Stimulated activated CD8-positive, alpha-beta memory T cell treated with anti-CD3 and anti-CD28 coated beads, Interleukin-15, amount 100 ng/mL, for 4 hours (primary cell): ENCODE results near the gene ILK.

Experiments used
- DNase-seq, 2 donors: peaks; one replicate each; pipeline ENCODE4 v3.0.0-alpha.2; 2020; ENCODE audit warnings: low read depth in 2 of 2

Gene ILK

DNA sequence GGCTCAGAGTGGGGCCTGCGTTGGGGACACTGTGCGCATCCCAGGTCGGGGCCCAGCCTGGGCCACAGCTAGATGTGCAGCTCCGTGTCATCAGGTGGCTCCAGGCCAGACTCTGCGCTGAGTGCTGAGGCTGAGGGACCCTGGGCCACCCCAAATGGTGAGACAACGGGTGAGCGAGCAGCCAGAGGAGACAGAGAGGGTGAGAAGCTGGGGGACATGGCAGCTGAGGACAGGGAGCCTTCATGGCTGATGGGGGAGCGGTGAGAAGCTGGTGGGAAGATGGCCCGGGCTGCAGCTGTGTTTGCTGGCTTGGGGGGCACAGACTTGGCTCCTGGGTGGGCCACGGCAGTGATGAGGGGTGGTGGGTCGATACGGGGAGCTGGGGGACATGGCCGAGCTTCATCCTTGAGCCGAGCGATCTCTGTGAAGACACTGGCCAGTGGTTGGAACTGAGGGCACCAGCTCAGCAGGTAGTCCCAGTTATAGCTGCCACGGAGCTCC, 18.2 kb downstream of the ILK start:
- DNase-seq: no peak

DNA sequence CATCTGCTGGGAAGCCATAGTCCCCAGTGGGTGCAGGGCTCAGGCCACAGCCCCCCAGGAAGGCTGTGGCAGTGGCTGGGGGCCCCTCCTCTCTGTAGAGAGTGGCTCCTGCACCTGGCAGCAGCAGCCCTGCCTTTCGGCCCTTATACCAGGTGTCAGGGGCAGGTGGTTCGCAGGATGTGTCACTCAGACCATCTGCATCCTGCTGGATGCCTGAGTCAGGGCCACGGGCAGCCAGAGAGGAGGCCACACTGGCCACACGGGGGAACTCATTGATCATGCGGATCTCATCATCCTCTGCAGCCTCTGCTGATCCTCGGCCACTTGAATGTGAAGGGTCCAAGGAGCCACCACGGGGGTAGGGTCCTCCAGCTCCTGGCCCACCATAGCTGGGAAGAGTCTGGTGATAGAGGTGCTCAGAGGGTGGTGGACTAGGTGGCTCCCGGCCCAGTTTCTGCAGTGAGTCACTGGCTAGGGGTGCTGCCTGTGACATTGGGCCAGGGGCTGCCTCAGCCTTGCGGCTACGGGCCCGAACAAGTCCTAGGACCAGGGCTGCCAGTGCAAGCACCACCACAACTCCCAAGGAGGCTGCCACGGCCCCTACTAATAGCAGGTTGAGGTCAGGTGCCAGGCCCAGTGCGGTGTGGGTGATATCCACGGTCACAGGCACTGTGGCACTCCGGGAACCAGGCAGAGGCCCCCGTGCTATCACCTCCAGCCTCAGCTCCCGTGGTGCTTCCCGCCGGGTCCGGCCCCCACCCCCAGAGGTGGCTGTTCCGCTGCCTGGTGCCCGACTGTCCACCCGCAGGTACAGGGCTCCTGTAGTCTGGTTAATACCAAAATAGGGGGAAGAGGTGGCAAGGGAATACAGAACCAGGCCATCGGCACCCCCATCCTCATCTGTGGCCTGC, 18.9 kb downstream of the ILK start:
- DNase-seq: no peak

DNA sequence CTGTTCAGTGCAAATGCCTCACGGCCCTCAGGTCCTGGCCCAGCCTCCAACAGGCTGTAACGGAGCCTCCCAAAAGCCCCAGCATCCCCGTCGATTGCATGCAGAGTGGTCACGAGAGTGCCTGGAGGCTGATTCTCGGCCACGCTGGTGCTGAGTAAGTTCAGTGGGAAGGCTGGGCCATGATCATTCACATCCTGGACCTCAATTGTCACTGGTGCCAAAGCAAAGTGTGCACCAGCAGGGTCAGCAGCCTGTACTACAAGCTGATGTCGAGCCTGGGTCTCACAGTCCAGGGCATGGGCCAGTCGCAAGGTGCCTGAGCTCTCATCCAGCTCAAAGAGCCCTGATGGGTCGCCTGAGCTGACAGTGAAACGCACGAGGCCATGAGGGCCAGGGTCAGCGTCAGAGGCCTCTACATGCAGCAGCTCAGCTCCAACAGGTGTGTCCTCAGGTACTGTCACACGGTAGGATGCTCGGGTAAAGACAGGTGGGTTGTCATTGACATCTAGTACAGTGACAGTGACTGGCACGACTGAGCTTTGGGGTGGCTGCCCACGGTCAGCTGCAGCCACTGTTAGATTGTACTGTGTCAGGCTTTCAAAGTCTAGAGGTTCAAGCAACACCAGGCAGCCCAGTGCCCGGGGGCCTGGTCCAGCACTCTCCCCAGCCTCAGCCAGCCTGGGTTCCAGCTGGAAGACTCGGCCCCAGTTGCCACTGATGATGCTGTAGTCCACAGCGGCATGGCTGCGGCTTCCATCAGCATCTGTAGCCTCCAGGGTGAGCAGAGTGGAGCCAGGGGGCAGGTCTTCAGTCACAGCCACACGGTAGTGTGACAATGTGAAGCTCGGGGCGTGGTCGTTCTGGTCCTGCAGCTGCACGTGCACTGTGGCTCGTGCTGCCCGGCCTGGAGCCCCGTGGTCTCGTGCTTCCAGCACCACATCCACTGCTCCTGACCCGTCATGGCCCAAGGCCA, 20.1 kb downstream of the ILK start:
- no peak for DNase-seq

DNA sequence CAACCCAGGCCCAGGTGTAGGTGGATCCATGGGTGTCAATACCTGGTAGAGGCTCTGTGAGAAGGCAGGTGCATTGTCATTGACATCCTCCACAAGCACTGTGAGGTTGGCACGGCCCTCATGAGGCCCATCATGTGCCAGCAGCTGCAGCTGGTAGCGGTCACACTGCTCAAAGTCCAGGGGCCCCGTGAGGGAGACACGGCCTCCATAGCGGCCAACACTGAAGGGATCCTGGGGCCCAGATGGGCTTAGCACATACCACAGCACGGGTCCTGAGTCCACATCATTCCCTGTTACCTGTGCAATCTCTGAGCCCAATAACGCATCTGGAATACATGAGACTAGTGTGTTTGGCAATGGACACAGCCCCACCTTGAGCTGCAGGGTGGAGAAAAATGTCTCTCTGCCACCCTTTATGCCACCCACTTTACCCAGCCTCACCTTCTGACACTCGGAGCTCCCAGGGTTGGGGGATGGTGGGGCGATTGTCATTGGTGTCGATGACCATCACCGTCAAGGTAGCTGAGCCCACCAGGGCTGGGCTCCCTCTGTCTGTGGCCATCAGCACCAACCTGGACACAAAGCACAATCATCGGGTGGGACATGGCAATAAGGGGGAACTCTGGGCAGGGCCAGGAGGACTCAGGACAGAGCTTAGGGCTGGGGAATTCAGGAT, 21.7 kb downstream of the ILK start:
- DNase-seq: no peak

DNA sequence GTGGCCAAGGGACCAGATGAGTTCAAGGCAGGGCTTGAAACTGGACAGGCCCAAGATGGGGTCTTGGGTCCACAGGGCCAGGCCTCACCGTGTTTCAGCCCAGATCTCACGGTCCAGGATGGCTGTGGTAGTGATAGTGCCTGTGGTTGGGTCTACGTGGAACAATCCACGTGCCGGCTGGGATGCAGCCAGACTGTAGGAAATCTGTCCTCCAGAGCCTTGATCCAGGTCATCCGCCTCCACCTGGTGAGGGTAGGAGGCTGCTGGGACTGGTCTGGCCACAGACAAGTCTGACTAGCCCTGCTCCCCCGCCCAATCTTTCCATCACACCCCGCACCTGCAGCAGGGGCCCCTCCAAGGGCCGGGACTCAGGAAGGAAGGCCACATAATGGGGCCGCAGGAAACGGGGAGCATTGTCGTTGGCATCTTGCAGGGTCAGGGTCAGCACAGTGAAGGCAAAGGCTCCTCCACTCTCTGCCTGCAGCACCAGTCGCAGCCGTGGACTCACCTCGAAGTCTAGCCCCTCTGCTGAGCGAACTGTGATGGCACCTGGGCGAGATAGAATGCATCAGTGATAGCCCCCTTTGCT, 22.4 kb downstream of the ILK start:
- DNase-seq: no peak

DNA sequence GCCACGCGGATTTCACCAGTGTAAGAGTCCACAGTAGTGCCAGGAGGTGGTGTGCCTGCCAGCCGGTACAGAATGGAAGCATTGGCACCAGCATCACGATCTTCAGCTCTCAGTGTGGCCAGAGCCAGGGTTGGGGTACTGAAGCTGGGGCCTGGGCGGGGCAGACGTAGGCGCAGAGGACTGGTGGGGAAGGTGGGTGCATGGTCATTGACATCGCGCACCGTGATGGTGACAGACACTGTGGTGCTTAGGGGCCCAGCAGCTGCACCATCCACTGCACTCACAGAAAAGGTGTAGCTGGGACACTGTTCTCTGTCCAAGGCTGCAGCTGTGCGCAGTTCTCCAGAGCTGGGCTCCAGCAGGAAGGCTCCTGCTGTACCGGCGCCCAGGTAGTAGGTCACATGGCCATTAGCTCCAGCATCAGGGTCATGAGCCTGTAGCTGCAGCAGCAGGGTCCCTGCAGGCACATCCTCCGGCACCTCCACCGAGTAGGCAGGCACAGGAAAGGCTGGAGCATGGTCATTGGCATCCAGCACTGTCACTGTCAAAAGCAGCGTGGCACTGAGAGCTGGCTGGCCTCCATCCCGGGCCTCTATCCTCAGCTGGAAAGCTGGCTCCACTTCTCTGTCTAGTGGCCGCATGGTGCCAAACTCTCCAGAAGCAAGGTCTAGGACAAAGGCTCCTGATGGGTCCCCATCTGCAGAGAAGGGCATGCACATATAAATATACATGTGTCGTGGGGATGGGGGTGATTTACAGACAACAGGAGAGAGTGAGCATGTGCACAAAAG, 23.6 kb downstream of the ILK start:
- DNase-seq: no peak

DNA sequence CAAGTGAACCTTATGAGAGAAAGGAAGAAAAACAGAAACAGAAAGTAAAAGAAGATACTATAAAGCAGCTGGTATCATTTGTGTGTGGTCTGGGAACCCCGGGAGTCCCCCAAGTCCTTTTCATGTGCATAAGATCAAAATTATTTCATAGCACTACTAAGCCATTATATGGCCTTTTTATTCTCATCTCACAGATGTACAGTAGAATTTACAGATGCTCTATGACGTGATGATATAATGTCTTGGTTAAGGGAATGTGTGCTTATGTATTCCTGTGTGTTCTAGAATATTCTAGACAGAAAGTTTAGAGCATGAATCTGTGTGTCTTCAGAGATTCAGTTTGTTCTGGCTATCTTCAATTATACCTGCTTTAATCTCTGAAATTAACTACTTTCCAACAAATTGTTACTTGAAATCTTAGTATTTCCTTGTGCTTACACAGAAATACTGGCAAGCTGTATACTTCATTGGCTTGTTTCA, 24.2 kb downstream of the ILK start:
- no peak for DNase-seq

DNA sequence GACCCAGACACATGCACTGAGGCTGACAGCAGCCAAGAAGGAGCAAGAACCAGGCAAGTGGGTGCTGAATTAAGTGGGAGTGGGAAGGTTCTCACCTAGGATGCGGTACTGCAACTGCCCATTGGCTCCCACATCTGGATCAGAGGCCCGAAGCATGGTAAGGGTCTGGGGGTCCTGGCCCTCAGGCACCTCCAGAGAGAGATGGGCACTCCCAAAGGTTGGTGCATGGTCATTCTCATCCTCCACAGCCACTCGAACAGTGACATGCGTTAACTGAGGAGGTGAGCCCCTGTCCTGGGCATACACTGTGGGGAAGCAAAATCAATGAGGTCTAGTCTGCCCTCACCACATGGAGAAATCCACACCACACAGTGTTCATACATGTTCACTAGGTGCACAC, 25.0 kb downstream of the ILK start:
- DNase-seq: no peak

DNA sequence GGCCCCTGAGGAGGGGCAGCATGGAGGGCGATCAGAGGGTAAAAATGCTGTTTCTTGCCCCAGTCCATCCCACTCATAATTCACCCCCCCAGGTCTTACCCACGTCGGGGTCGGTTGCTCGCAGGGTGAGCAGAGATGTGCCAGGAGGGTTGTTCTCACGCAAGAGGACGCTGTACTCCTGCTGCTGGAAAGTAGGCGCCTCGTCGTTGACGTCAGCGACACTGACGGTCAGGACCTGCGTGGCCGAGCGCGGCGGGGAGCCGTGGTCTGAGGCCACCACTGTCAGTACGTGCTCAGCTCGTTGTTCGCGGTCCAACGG, 26.0 kb downstream of the ILK start:
- DNase-seq: no peak

DNA sequence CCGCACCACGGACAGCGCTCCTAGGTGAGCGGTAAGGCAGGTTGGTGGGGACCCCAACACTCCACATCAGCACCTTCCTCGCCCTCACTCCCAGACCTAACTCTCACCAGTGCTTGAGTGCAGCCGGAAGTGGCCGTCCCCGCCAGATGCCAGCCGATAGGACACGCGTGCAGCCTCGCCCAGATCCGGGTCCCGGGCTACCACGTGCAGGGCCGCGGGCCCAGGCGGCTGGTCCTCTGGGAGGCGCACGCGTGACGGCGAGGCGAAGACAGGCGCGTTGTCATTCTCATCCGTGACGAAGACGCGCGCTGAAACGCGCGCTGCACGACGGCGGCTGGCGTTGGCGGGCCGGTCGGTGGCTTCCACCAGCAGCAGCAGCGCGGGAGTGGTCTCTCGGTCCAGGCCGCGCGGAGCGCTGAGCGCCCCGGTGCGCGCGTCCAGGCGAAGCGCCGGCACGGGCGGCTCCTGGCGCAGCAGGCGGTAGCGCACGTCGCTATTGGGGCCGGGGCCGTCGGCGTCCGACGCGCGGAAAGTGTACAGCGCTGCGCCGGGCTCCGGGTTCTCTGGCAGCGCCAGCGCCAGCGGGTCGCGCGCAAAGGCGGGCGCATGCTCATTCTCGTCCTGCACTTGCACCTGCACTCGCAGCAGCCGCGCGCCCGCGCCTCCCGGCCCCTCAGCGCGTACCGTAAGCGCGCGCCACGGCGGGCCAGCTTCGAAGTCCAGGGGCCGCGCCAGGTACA, 26.5 kb downstream of the ILK start:
- DNase-seq: no peak

DNA sequence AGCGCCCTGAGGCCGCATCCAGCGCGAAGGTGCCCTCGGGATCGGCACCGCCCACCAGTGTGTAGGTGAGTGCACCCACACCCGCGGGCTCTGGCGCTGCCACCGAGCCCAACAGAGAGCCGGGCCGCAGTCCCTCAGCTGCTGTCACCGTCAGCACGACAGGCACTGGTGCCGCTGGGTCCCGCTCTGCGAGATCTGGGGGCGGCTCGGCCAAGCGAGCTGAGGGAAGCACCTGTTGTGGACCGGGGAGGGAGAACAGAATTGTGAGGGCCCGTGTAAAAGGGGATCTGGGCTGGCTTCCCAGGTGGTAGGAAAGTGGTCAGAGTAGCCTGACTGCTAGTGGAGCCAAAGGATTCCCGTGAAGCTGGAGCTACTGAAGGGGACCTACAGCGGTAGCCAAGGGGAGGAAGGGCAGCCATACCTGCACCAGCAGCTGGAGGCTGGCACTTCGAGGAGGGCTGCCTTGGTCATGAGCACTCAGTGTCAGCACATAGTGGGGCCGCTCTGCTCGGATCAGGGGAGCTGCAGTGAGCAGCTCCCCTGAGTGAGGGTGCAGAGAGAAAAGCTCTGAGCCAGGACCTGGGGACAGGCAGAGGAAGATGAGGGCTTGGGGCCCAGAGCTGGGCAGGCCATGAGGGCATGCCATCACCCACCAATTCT, 27.2 kb downstream of the ILK start:
- no peak for DNase-seq

DNA sequence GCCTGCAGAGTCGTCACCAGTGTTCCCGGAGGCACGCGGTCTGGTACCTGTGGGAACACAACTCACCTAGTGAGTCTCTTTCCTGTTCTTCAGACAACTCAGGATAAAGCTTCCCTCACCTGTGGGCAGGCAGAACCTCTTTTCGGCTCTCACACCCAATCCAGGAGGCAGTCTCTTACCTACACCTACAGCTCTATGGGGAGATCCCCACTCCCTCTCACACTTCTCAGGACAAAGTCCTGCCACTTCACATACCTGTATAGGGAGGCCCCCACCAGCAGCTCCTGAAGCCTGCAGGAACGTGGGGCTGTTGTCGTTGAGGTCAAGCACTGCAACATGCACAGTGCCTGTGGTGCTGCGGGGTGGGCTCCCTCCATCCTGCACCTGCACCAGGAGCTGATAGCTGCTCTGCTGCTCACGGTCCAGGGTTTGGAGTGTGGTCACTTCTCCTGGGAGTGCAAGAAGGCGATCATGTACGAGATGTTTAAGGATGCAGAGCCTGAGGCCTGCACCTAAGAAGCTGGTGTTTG, 27.9 kb downstream of the ILK start:
- DNase-seq: no peak

DNA sequence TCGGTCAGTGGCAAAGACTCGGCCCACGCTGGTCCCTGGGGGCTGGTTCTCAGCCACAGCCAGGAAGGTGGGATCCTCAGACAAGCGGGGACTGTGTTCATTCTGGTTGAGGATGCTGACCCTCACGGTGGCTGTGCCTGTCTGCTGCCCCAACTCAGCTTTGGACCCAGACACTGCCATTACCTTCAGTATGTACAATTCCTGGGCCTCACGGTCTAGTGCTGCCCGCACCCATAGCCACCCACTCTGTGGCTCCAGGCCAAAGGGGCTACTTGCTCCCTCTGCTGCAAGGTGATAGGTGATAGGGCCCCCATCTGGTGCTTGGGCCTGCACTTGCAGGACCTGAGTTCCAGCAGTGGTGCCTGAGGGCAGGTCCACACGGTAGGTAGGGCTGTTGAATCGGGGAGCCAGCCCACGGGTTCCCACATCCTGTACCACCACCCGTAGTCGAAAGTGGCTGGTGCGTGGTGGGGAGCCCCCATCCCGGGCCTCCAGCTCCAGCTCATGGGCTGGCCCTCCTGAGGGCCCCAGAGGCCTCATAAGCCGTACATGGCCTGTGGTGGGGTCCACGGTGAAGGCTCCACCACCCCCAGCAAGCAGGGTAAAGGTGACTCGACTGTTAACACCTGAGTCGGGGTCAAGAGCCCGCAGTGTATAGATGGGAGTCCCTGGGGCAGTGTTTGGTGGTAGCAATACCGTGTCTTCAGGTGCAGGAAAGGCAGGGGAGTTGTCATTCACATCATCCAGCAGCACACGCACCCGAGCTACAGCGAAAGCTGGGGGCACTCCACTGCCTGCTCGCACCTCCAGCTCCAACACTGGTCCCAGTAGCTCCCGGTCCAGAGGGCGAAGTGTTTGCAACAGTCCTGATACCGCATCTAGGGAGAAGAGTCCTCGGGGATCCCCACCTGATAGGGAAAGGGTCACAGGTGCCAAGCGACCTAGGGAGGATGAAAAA, 28.8 kb downstream of the ILK start:
- no peak for DNase-seq

DNA sequence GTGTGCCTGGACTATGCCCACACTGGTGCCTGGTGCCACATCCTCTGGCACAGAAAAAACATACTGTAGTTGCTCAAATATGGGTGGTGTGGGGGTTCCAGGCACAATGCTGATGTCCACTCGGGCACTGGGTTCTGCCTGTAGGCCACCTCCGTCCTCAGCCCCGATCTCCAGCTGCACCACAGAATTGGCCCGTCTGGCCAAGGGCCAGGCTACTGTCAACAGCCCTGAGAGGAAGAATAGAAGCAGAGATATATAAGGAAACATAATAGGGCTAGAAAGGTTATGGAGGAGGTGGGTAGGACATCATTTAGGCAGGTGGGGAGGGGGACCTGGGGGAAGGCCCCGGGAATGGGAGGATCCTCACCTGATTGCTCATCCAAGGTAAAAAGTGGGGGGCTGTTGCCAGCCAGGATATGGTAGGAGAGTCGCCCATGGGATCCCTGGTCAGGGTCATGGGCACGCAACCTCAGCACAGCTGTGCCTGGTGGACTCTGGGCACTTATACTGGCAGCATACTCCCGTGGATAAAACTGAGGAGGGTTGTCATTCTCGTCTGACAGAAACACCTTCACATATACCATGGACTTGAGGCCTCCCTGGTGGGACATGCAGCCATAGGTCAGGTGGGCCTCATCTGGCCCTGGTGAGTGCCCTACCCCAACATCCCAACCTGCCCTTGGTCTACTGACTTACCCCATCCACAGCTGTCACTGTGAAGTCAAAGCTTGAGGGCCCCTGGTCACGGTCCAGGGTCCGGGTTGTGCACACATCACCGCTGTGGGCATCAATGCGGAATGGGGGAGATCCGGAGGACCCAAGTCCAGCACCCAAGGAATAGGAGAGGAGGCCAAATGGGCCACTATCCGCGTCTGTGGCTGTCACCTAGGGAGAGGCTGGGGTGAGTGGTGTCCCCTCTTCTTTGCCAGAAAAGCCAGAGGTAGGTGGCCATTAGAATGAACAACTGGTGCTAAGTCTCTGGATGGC, 30.1 kb downstream of the ILK start:
- no peak for DNase-seq

DNA sequence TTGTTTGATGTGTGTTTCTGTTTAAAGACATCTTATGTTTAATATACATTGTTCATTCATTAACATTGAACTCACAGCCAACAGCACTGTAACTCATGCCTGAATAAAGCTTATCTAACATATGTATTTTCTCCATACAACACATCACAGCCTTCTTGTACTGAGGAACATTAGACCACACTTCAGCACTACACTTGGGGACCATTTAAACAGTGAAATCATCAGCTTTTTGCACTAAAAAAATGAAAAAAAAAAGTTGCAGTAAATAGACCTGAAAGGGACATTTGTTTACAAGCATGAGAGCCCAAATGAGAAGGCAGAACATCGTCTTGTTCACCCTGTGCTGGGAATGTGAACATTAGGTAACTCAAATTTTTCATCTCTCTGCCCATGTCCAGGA, 31.0 kb downstream of the ILK start:
- DNase-seq: no peak

DNA sequence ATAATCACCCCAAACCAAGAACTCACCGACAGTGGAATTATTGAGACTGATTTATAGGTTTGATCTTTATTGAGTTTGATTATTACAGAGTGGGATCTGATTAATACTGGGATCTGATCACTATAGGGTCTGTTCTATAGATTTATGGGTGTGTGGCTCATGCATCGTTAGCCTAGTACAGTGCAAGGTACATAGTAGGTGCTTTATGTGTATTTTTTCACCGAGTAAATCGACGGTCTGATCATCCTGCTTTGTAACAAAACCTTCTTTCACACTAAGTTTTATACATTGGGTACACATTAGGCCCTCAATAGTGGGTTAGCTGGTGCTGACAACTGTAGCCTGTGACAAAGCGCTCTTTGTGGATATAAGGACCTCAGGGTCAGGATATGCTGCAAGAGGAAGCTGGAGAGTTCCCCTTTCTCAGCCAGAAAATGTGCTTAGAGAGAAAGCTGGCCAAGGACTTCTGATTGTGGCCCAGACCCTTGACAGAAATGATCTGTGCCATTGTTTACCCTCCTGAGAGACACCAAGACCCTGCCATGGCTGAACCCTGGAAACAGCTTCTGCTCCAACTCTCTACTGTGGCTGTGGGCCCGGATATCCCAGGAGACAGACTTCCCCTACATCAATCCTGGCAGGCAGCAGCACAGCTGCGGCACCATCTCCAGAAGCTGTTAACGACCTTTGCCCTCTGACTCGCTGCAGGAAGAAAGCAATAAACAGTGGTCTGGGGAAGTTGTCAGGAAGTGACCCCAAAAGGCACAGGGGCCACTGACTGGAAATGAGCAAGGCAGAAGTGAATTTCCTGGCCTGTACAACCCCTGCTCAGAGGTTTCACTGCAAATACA, 31.7 kb downstream of the ILK start:
- DNase-seq: no peak
